ENCODE results near the gene ELMO2.

ELMO2 gene

DNA sequence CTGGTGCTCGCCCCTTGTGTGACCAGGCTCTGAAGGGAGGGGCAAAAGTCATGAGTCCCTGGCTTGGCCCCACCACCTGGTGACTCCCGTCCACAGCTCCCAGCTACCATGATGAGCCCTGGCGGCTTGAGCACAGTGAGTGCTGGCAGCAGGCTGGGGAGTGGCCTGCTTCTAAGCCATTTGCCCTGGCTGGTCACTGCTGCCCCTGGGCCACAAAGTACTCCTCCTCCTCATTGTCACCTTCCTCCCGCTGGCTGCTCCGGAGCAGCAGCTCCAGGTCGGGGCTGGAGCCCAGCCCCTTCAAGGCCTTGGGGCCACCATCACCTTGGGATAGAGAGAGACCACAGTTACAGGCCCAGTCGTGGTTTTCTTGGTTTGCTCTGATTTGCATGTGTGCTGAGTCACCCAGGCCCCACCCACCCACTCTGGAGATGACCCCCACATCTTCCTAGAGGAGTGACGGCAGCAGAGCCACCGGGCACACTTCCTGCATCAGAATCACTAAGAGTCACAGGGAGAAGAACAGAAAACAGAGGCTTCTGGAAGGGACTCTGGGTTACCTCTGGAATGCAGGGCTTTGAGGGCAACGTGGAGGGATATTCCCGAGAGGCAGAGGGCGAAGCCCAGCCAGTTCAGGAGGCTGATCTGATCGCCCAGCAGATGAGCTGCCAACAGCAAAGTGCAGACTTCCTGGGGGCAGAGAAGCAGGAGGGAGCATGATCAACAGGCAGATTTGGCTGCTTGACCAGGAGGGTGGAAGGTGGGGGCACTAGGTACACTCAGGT lies 56.0 kb downstream of the ELMO2 start:
- no peak for TF ChIP-seq YY1 (IDR thresholded peaks at IDR 0.05; ENCODE audit: low read depth)
- TF ChIP-seq USF1 (IDR thresholded peaks at IDR 0.05), result no peak
- TF ChIP-seq REST (IDR thresholded peaks at IDR 0.05; ENCODE audit: low read depth), result no peak
- no peak for TF ChIP-seq CEBPB (IDR thresholded peaks at IDR 0.05)
- no peak for TF ChIP-seq FOXM1 (IDR thresholded peaks at IDR 0.05; ENCODE audit: borderline replicate concordance, low read depth)
- no peak for TF ChIP-seq TAF1 (IDR thresholded peaks at IDR 0.05; ENCODE audit: low read depth)
- TF ChIP-seq CREB1 (IDR thresholded peaks at IDR 0.05; ENCODE audit: low read depth), result no peak
- TF ChIP-seq, protein P1, sequence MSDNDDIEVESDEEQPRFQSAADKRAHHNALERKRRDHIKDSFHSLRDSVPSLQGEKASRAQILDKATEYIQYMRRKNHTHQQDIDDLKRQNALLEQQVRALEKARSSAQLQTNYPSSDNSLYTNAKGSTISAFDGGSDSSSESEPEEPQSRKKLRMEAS (IDR thresholded peaks at IDR 0.05), result no peak
- TF ChIP-seq RAD21 (IDR thresholded peaks at IDR 0.05; ENCODE audit: low read depth), result no peak

DNA sequence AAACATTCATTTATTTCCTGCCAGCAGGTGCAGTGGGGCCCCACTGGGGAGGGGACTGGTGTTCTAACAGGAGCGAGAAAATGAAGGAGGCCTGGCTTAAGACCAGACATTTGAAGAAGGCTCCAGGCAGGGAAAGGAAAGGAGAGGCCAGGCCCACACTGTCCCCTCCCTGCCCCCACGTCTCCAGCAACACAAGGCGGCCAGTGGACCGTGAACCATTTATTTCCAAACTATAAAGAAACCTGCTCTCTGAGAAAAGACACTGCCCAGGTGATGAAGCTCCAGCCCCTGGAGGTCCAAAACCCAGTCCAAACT lies 56.7 kb downstream of the ELMO2 start:
- TF ChIP-seq TEAD4 (IDR thresholded peaks at IDR 0.05) (no peak), TCF12 (IDR thresholded peaks at IDR 0.05; ENCODE audit: low read depth) (no peak), FOXM1 (IDR thresholded peaks at IDR 0.05; ENCODE audit: borderline replicate concordance, low read depth) (no peak), USF1 (IDR thresholded peaks at IDR 0.05) (no peak), REST (IDR thresholded peaks at IDR 0.05; ENCODE audit: low read depth) (no peak), EP300 (IDR thresholded peaks at IDR 0.05; ENCODE audit: borderline replicate concordance) (no peak), NFIC (IDR thresholded peaks at IDR 0.05) (no peak), CEBPB (IDR thresholded peaks at IDR 0.05) (no peak), RAD21 (IDR thresholded peaks at IDR 0.05; ENCODE audit: low read depth) (no peak), EGR1 (IDR thresholded peaks at IDR 0.05) (no peak), CREB1 (IDR thresholded peaks at IDR 0.05; ENCODE audit: low read depth) (no peak), TAF1 (IDR thresholded peaks at IDR 0.05; ENCODE audit: low read depth) (no peak), ZBTB7A (IDR thresholded peaks at IDR 0.05; ENCODE audit: low read depth) (no peak), YY1 (IDR thresholded peaks at IDR 0.05; ENCODE audit: low read depth) (no peak)
- TF ChIP-seq, protein P1 (IDR thresholded peaks at IDR 0.05), result no peak

- TF ChIP-seq CEBPB (IDR thresholded peaks at IDR 0.05) (no peak), RAD21 (IDR thresholded peaks at IDR 0.05; ENCODE audit: low read depth) (peak; percentile 68)
These were observed 57.2 kb downstream of the ELMO2 start for GRCh38 chr20:46349035-46349741.

DNA sequence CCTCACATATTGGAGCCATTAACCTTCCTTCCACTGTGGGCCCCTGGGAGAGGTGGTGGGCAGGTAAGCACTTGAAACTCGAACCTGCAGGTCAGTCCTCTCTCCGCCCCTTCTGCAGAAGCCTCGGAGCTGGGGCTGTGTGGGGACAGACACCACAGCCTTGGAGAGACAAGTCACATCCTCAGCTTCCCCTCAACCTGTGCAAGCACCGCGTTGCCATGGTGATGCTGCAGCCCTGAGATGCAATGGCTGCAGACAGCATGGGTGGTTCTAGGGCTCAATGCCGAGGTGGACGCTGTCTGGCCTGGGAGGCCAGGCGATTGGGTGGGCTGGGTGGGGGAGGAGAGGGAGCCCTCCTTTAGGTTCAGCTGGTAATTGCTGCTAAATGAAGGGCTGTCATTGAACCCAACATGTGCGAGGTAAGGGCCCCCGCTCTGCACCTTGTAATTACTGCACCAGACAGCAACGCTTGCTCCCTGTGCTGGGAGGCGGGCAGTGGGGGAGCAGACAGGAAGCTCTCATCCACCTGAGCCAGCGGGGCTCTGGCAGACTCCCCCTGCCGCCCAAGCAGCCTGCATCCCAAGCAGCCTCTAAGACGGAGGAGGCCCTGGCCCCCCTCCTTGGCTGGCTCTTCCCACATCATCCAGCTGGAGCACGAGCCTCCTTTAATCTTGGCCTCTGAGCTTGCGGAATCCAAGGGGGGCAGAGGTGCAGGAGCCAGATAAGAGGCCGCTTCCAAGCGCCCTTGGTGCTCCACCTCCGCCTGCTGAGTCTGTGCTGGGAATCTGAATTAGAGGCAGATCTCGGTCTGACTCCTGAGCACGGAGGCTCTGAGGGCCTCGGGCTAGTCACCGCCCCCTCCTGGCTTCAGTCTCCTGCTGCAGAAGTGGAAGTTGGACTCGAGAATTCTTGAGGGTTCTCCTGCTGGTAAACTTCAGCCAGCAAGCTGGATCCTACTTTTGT lies 58.3 kb downstream of the ELMO2 start:
- TF ChIP-seq RAD21 (IDR thresholded peaks at IDR 0.05; ENCODE audit: low read depth), result no peak
- no peak for TF ChIP-seq ZBTB7A (IDR thresholded peaks at IDR 0.05; ENCODE audit: low read depth)
- TF ChIP-seq TEAD4 (IDR thresholded peaks at IDR 0.05), result no peak
- no peak for TF ChIP-seq YY1 (IDR thresholded peaks at IDR 0.05; ENCODE audit: low read depth)
- TF ChIP-seq EP300 (IDR thresholded peaks at IDR 0.05; ENCODE audit: borderline replicate concordance), result no peak
- TF ChIP-seq USF1 (IDR thresholded peaks at IDR 0.05), result no peak
- TF ChIP-seq CREB1 (IDR thresholded peaks at IDR 0.05; ENCODE audit: low read depth), result no peak
- TF ChIP-seq CEBPB (IDR thresholded peaks at IDR 0.05), result no peak
- no peak for TF ChIP-seq NFIC (IDR thresholded peaks at IDR 0.05)
- TF ChIP-seq EGR1 (IDR thresholded peaks at IDR 0.05), result no peak
- no peak for TF ChIP-seq TAF1 (IDR thresholded peaks at IDR 0.05; ENCODE audit: low read depth)
- no peak for TF ChIP-seq REST (IDR thresholded peaks at IDR 0.05; ENCODE audit: low read depth)

All from Ishikawa (cell line).